NCI-H187 (cell line): ENCODE measurements around the gene VBP1.
"Not testable (repeated sequence)": the region's sequence is repeated elsewhere in the genome, so short reads cannot be mapped to it uniquely, and the experiment has no call there.

Experiments
- DNase-seq, 2 experiments: peaks; one replicate each; lab custom pipeline; 2025; lab: John Stamatoyannopoulos, UW

VBP1 gene

GRCh38 chrX:155216179-155216939 lies at the start of gene VBP1:
Gene VBP1, plus strand, starts transcription at chrX:155216460. Its CDS starts 23 bp downstream, at chrX:155216483.
- peak; percentile 90 to 98 for DNase-seq

- DNase-seq, result no peak
Measured at GRCh38 chrX:155169881-155170280, 46.4 kb upstream of the VBP1 start.

GRCh38 chrX:155179346-155179997 lies 36.8 kb upstream of the VBP1 start:
- no peak for DNase-seq

- DNase-seq, result no peak
Measured at GRCh38 chrX:155188786-155189185, 27.5 kb upstream of the VBP1 start.

- DNase-seq, result no peak
Measured at GRCh38 chrX:155211208-155211607, 5.1 kb upstream of the VBP1 start.

DNA sequence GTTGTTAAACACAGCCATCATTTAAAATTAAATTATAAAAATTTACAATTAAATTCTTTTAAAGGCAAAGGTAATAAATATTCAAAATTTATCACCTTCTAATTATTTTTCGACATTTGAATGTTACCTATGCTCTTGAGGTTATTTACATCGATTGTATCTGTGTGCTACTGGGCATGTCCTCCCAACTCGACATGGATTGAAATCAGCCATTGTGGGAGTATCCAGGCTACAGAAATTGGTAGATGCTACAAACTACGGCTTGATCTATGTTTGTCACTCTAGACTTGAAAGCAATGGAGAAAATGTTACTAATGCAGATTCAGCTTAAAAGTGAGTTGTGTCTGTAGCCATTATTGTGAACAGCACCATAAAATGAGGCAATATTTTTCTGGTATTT lies 2.5 kb upstream of the VBP1 start:
- no peak for DNase-seq

- DNase-seq, result no peak
Measured at GRCh38 chrX:155215443-155216178, 649 bp upstream of the VBP1 start.

GRCh38 chrX:155216940-155217440 lies 730 bp downstream of the VBP1 start:
- DNase-seq, result peak in 1 of 2 experiments; percentile 69

GRCh38 chrX:155218777-155219176 lies 2.5 kb downstream of the VBP1 start:
- no peak for DNase-seq

- no peak for DNase-seq
Measured at GRCh38 chrX:155221351-155221750, 5.1 kb downstream of the VBP1 start.

- DNase-seq, result not testable (repeated sequence)
Measured at GRCh38 chrX:155223746-155224145, 7.5 kb downstream of the VBP1 start.

DNA sequence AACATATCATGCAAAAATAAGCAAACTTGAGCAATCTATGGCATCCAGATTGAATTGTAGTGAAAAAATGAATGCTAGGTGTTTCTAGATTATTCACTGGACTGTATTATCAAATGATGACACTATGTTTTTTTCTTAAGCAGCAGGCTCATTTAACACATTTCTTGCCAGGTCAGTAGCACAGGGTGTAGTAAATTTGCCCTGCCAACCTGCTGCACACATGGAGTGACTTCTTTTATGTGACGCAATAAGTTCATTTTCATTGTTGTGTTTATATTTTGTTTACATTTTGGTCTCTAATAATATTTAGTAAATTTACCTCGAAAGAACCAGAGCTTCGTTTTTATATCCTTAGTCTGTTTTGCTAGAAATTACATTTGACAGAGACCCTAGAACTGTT lies 9.5 kb downstream of the VBP1 start:
- no peak for DNase-seq

- DNase-seq, result no peak
Measured at GRCh38 chrX:155231163-155231562, 14.9 kb downstream of the VBP1 start.

DNA sequence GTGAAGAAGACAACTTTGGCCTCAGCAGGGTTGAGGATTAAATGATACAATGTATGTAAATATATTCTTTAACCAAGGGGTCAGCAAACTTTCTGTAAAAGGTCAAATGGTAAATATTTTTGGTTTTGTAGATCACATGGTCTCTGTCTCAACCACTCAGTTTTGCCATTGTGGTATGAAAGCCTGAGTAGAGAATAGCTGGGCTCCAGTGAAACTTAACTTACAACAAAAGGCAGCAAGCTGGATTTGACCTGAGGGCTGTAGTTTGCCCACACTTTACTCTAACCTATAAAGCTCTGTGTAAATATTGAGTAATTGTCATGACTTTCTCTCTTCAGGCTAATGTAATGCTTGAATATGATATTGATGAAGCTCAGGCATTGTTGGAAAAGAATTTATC lies 19.6 kb downstream of the VBP1 start:
- DNase-seq, result no peak

GRCh38 chrX:155237719-155238118 lies 21.5 kb downstream of the VBP1 start:
- DNase-seq, result no peak

DNA sequence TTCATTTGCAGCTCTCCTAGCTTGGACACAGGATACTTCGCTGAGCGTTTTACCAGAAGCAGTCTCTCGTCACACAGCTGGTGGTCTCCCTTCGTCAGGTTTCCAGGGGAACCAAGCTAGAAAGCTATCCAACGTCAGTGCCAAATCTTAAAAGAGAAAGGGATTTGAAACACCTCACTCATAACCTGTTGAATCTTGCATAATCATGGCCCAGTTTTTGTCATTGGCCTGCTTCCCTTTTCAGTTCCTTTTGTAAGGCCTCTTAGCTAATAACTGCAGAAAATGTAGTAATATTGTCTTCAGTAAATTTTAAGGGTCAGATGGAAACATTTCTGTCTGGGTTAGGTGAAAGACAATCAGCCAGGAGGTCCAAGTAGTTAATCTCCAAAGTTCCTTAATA lies 26.0 kb downstream of the VBP1 start:
- DNase-seq, result no peak

DNA sequence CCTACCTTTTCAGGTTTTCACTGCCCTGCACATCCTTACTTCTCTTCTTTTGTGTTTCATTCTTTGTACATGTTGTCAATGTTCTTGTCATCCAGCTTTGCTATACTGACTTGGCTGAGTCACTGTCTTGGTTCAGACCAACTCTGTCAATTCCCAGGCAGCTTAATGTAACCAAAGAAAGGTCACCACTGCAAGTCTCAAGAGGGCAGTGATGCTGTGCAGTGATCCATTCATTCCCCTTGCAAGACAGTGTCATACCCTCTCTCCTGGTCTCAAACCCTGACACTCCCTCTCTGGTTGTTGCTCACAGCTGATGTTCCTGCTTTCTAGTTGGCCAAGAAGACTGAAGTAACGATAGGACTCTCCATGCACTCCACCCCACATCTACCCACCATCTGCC lies 30.5 kb downstream of the VBP1 start:
- DNase-seq, result no peak

DNA sequence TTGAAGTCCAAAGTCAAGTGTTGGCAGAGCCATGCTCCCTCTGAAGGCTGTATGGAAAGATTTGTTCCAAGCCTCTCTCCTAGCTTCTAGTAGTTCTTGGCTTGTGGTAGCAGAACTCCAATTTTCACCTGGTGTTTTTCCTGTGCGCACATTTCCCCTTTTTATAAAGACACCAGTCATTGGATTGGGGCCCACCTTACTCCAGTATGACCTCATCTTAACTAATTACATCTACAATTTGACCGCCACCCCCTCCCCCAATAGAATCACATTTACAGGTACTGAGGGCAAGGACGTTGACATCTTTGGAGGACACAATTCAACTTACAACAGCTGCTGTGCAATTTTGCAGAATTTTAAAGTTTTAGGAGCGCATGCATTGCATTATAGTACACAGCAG lies 31.2 kb downstream of the VBP1 start:
- no peak for DNase-seq

GRCh38 chrX:155251391-155251790 lies 35.1 kb downstream of the VBP1 start:
- no peak for DNase-seq

- no peak for DNase-seq
Measured at GRCh38 chrX:155259752-155260151, 43.5 kb downstream of the VBP1 start.

- no peak for DNase-seq
Measured at GRCh38 chrX:155262970-155263754, 46.9 kb downstream of the VBP1 start.
